A549 (cell line): ENCODE measurements around the gene GRPR. TPM values are rescaled to one million over a fixed set of nuclear protein-coding genes. Genes with fewer than 3 reads are reported as not detected.

Source experiments
- ATAC-seq, 2 experiments: fragments of 200-7000 bp in 1 of 2; fragments of >200 bp in 1 of 2; cut with Nextera tagmentation in 1 of 2; cut with Tn5 transposase in 1 of 2; 3 replicates each; pipeline versions ENCODE4 v1.8.0 to v1.9.1; 2018 to 2020; ENCODE audit warnings: mild to moderate bottlenecking in 1 of 2, moderate library complexity in 1 of 2
- CTCF ChIA-PET: fragments of 300-600 bp; sonication (Branson Sonifier 250); formaldehyde crosslinking; extraction: SDS; loops from one replicate; lab custom pipeline; 2021; ENCODE audit warnings: antibody characterized with exemption, inconsistent platforms; lab: Yijun Ruan, JAX
- POLR2A ChIA-PET: fragments of 350-600 bp; formaldehyde crosslinking; extraction: SDS; loops from one replicate; lab custom pipeline; 2021; ENCODE audit warnings: antibody characterized with exemption, inconsistent platforms; lab: Yijun Ruan, JAX
- DNase-seq, 2 experiments: peaks; one replicate each; pipeline versions ENCODE4 v3.0.0 to v3.0.0-alpha.2; 2011 to 2016; ENCODE audit warnings: low read depth in 1 of 2, low spot score in 1 of 2
- FAIRE-seq: peaks from 2 replicates; lab custom pipeline; 2011; peaks lifted over from hg19 to GRCh38; lab: Jason Lieb, UNC
- H3K27ac ChIP-seq, 2 experiments: fragments of >200 bp; sonication (Bioruptor Twin); formaldehyde crosslinking; 3 replicates each; pipeline ENCODE4 v1.5.1; 2016 to 2017
- H3K4me1 ChIP-seq: fragments of >200 bp; sonication (Bioruptor Twin); formaldehyde crosslinking; 3 replicates; pipeline ENCODE4 v1.6.1; 2016
- H3K4me2 ChIP-seq: fragments of >200 bp; sonication (Bioruptor Twin); formaldehyde crosslinking; 3 replicates; pipeline ENCODE4 v1.6.1; 2016
- H3K4me3 ChIP-seq: fragments of >200 bp; sonication (Bioruptor Twin); formaldehyde crosslinking; 3 replicates; pipeline ENCODE4 v1.5.1; 2016
- H3K9me3 ChIP-seq: fragments of >200 bp; sonication (Bioruptor Twin); formaldehyde crosslinking; 3 replicates; pipeline ENCODE4 v1.6.1; 2016
- CHD4 ChIP-seq: fragments of 200-600 bp; sonication (generic); IDR thresholded peaks from 2 replicates; pipeline ENCODE4 v1.6.1; 2016; ENCODE audit warnings: antibody characterized with exemption, mild to moderate bottlenecking, borderline replicate concordance
- EHMT2 ChIP-seq: fragments of 200-600 bp; sonication (generic); IDR thresholded peaks from 2 replicates; pipeline ENCODE4 v1.6.1; 2016; ENCODE audit warnings: antibody characterized with exemption, low read depth, mild to moderate bottlenecking, moderate library complexity
- ESRRA ChIP-seq: fragments of 150-350 bp; IDR thresholded peaks from 2 replicates; pipeline ENCODE4 v1.6.1; 2014; ENCODE audit warnings: mild to moderate bottlenecking, low read length, borderline replicate concordance
- FOSL2 ChIP-seq, 2 experiments: fragments of 450-650 bp in 1 of 2; fragments of >200 bp in 1 of 2; sonication (Bioruptor Twin) in 1 of 2; formaldehyde crosslinking; IDR thresholded peaks; 2 replicates each; pipeline versions ENCODE4 v1.5.0 to v1.6.1; 2016 to 2020; ENCODE audit warnings: mild to moderate bottlenecking in 1 of 2, moderate library complexity in 1 of 2
- HOXA7 ChIP-seq: fragments of 250-450 bp; sonication (Bioruptor Pico); IDR thresholded peaks from 2 replicates; pipeline ENCODE4 v1.5.0; 2020; ENCODE audit warnings: mild to moderate bottlenecking, moderate library complexity
- HOXB5 ChIP-seq: fragments of 250-450 bp; sonication (Bioruptor Pico); IDR thresholded peaks from 2 replicates; pipeline ENCODE4 v1.5.0; 2020; ENCODE audit warnings: mild to moderate bottlenecking, moderate library complexity
- KDM5A ChIP-seq: fragments of 200-600 bp; sonication (generic); IDR thresholded peaks from 2 replicates; pipeline ENCODE4 v1.6.1; 2016; ENCODE audit warnings: antibody characterized with exemption, mild to moderate bottlenecking
- MAX ChIP-seq: IDR thresholded peaks from 2 replicates; pipeline ENCODE4 v1.6.1; 2012
- MYC ChIP-seq: IDR thresholded peaks from 2 replicates; pipeline ENCODE4 v1.6.1; 2012; ENCODE audit warnings: mild to moderate bottlenecking, inconsistent platforms, low read length, improper control_type of control experiment, borderline replicate concordance
- PBX3 ChIP-seq: IDR thresholded peaks from 2 replicates; pipeline ENCODE4 v1.6.1; 2012
- PHF8 ChIP-seq: fragments of 200-600 bp; sonication (generic); IDR thresholded peaks from 2 replicates; pipeline ENCODE4 v1.6.1; 2016; ENCODE audit warnings: low read depth, mild to moderate bottlenecking, antibody characterized with exemption, moderate library complexity, borderline replicate concordance
- RAD21 ChIP-seq, 2 experiments: fragments of >200 bp in 1 of 2; sonication (Bioruptor Twin) in 1 of 2; formaldehyde crosslinking in 1 of 2; IDR thresholded peaks in 1 of 2; conservative IDR thresholded peaks in 1 of 2; 2 replicates in 1 of 2; 3 replicates in 1 of 2; pipeline ENCODE4 v1.6.1; 2012 to 2018; ENCODE audit warnings: inconsistent platforms in 1 of 2
- RCOR1 ChIP-seq: fragments of 150-350 bp; IDR thresholded peaks from 2 replicates; pipeline ENCODE4 v1.6.1; 2014; ENCODE audit warnings: antibody characterized with exemption, low read length, low read depth
- SMC3 ChIP-seq: fragments of >200 bp; sonication (Bioruptor Twin); formaldehyde crosslinking; IDR thresholded peaks from 3 replicates; pipeline ENCODE4 v1.6.1; 2018; ENCODE audit warnings: inconsistent platforms
- SREBF2 ChIP-seq: fragments of 450-650 bp; IDR thresholded peaks from 2 replicates; pipeline ENCODE4 v1.6.1; 2014; ENCODE audit warnings: mild to moderate bottlenecking, moderate library complexity
- ZNF302 ChIP-seq: fragments of 250-450 bp; sonication (Bioruptor Pico); IDR thresholded peaks from 2 replicates; pipeline ENCODE4 v1.9.0; 2021; ENCODE audit warnings: inconsistent platforms, mild to moderate bottlenecking, moderate library complexity
- WGBS: methylation state at CpG from one replicate; pipeline ENCODE4 v1.1.6; 2017; ENCODE audit errors: missing lambda C conversion rate; 5-methylcytosine and 5-hydroxymethylcytosine counted together
- polyA minus RNA-seq: library from RNA; depleted of rRNA, polyadenylated mRNA; stranded (reverse); fragments of >200 nt; gene quantifications from 2 replicates; pipeline ENCODE4 v1.2.3, GENCODE V29; 2011; rRNA and poly(A)+ RNA removed
- polyA plus RNA-seq, 4 experiments: library from polyadenylated mRNA; depleted of rRNA in 3 of 4; stranded (reverse); fragments of >200 nt; fragmentation: RNase III in 1 of 4; extraction: RNeasy Plus Mini Kit Qiagen cat#74134 plus additional on column Dnase treatment in 1 of 4; gene quantifications; 2 replicates in 3 of 4; 3 replicates in 1 of 4; pipeline ENCODE4 v1.2.3, GENCODE V29; 2011 to 2017
- TF ChIP-seq, protein P1 (sequence below): fragments of >200 bp; sonication (Bioruptor Twin); formaldehyde crosslinking; IDR thresholded peaks from 3 replicates; pipeline ENCODE4 v1.5.1; 2016
- TF ChIP-seq, protein P2 (sequence below): IDR thresholded peaks from 2 replicates; pipeline ENCODE4 v1.6.1; 2012; ENCODE audit warnings: low read depth, borderline replicate concordance
- TF ChIP-seq, protein P3 (sequence below): fragments of 200-600 bp; sonication (generic); IDR thresholded peaks from 2 replicates; pipeline ENCODE4 v1.6.1; 2016; ENCODE audit warnings: antibody characterized with exemption, mild to moderate bottlenecking, moderate library complexity
- TF ChIP-seq, protein P4 (sequence below): fragments of >200 bp; sonication (Bioruptor Twin); formaldehyde crosslinking; IDR thresholded peaks from 2 replicates; pipeline ENCODE4 v1.6.1; 2016

The GRPR gene
- polyA plus RNA-seq (2011; rRNA removed) (0.04 and 0.11 TPM in 2 replicates), polyA plus RNA-seq (2017; fragmentation: RNase III; extraction: RNeasy Plus Mini Kit Qiagen cat#74134 plus additional on column Dnase treatment) (0.06 to 0.08 TPM in 2 of 3 replicates, not detected in the other), polyA minus RNA-seq (0.15 and 0.17 TPM in 2 replicates)
- 0.01 TPM in 2 replicates for polyA plus RNA-seq (2012; cell fraction: cytosol; rRNA removed)
- 0.07 TPM in 1 of 2 replicates, not detected in the other for polyA plus RNA-seq (2012; cell fraction: nucleus; rRNA removed)

- Histone ChIP-seq H3K4me2 (peak within 1 kb of the TSS; percentile 53; the same call in 2 of the 3 replicates), H3K4me3 (no peak within 1 kb of the TSS), H3K27ac (no peak within 1 kb of the TSS), H3K9me3 (no peaks in the 10 kb centered on the region), H3K4me1 (no peaks in the 10 kb centered on the region)
- POLR2A ChIA-PET: no interaction called here
- CTCF ChIA-PET: interaction anchor here (0.6 to 2.5 kb wide), 17 partner anchors 10 to 573 kb away, joined by 3 to 19 read pairs (median 4); no protein-coding TSS in a partner anchor
- TF ChIP-seq SMC3 (peak; percentile 79), PHF8 (no peak), RAD21 (conservative IDR thresholded peaks at IDR 0.05 in 1 of 2, IDR thresholded peaks at IDR 0.05 in 1 of 2) (peak; percentile 72 to 74)
- TF ChIP-seq, protein P1, sequence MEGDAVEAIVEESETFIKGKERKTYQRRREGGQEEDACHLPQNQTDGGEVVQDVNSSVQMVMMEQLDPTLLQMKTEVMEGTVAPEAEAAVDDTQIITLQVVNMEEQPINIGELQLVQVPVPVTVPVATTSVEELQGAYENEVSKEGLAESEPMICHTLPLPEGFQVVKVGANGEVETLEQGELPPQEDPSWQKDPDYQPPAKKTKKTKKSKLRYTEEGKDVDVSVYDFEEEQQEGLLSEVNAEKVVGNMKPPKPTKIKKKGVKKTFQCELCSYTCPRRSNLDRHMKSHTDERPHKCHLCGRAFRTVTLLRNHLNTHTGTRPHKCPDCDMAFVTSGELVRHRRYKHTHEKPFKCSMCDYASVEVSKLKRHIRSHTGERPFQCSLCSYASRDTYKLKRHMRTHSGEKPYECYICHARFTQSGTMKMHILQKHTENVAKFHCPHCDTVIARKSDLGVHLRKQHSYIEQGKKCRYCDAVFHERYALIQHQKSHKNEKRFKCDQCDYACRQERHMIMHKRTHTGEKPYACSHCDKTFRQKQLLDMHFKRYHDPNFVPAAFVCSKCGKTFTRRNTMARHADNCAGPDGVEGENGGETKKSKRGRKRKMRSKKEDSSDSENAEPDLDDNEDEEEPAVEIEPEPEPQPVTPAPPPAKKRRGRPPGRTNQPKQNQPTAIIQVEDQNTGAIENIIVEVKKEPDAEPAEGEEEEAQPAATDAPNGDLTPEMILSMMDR: peak; percentile 63
- peak; percentile 99 to 100 for ATAC-seq
- FAIRE-seq: peak; percentile 92
- WGBS: 1% methylated on average over 6 of the region's 6 CpGs
- peak; percentile 39 to 81 for DNase-seq
These were observed at the start of gene GRPR for GRCh38 chrX:16123222-16123786. TSS of gene GRPR (plus strand) at chrX:16123565. CDS start at chrX:16123954, 389 bp downstream.

DNA sequence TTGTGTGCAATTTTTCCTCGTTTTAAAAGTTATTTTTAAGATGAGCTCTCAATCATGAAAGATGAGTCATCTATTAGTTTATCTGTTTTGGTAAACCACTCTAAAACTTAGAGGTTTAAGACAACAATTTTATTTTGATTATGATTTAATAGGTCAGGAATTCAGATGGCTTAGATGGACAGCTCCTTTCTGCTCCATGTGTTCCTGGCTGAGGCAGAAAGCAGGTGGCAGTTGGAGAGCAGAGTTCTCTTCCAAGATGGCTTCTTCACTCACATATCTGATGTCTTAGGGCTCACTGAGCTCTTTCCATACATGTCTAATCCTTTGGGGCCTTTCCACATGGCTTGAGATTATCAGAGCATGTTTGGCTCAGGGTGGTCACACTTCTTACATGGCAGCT is 48.3 kb upstream of the GRPR start:
- DNase-seq: no peak
- H3K4me1 ChIP-seq: no peaks in the 10 kb centered on the region
- POLR2A ChIA-PET: no interaction called here

GRCh38 chrX:16076834-16077233 is 46.5 kb upstream of the GRPR start:
- Histone ChIP-seq H3K27ac (no peak overlapping the region), H3K4me3 (no peak overlapping the region), H3K4me2 (no peak overlapping the region), H3K4me1 (no peaks in the 10 kb centered on the region), H3K9me3 (no peaks in the 10 kb centered on the region)
- FAIRE-seq: peak; percentile 97
- POLR2A ChIA-PET: no interaction called here
- no peak for ATAC-seq
- CTCF ChIA-PET: no interaction called here
- 37% methylated on average over 2 of the region's 2 CpGs for WGBS
- no peak for DNase-seq
- TF ChIP-seq, protein P2, sequence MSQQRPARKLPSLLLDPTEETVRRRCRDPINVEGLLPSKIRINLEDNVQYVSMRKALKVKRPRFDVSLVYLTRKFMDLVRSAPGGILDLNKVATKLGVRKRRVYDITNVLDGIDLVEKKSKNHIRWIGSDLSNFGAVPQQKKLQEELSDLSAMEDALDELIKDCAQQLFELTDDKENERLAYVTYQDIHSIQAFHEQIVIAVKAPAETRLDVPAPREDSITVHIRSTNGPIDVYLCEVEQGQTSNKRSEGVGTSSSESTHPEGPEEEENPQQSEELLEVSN: no peak
- no peak for TF ChIP-seq SREBF2
- no peak for TF ChIP-seq HOXA7 (CRISPR knock-in tag)
- TF ChIP-seq KDM5A: no peak
- no peak for TF ChIP-seq CHD4
- no peak for TF ChIP-seq ZNF302 (CRISPR knock-in tag)
- TF ChIP-seq, protein P3, sequence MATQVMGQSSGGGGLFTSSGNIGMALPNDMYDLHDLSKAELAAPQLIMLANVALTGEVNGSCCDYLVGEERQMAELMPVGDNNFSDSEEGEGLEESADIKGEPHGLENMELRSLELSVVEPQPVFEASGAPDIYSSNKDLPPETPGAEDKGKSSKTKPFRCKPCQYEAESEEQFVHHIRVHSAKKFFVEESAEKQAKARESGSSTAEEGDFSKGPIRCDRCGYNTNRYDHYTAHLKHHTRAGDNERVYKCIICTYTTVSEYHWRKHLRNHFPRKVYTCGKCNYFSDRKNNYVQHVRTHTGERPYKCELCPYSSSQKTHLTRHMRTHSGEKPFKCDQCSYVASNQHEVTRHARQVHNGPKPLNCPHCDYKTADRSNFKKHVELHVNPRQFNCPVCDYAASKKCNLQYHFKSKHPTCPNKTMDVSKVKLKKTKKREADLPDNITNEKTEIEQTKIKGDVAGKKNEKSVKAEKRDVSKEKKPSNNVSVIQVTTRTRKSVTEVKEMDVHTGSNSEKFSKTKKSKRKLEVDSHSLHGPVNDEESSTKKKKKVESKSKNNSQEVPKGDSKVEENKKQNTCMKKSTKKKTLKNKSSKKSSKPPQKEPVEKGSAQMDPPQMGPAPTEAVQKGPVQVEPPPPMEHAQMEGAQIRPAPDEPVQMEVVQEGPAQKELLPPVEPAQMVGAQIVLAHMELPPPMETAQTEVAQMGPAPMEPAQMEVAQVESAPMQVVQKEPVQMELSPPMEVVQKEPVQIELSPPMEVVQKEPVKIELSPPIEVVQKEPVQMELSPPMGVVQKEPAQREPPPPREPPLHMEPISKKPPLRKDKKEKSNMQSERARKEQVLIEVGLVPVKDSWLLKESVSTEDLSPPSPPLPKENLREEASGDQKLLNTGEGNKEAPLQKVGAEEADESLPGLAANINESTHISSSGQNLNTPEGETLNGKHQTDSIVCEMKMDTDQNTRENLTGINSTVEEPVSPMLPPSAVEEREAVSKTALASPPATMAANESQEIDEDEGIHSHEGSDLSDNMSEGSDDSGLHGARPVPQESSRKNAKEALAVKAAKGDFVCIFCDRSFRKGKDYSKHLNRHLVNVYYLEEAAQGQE: no peak
- no peak for TF ChIP-seq HOXB5 (CRISPR knock-in tag)
- TF ChIP-seq EHMT2: no peak
- no peak for TF ChIP-seq SMC3
- TF ChIP-seq, protein P4, sequence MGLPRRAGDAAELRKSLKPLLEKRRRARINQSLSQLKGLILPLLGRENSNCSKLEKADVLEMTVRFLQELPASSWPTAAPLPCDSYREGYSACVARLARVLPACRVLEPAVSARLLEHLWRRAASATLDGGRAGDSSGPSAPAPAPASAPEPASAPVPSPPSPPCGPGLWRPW: no peak
- no peak for TF ChIP-seq PBX3
- no peak for TF ChIP-seq ESRRA
- no peak for TF ChIP-seq MYC
- no peak for TF ChIP-seq FOSL2 (IDR thresholded peaks at IDR 0.05)
- TF ChIP-seq FOSL2 (CRISPR knock-in tag; IDR thresholded peaks at IDR 0.05): no peak
- no peak for TF ChIP-seq MAX
- TF ChIP-seq, protein P1: no peak

More for the DNA sequence above, 48.3 kb upstream of the GRPR start:
- no peak for ATAC-seq
- Histone ChIP-seq H3K9me3 (no peaks in the 10 kb centered on the region), H3K4me3 (no peak overlapping the region), H3K27ac (no peak overlapping the region), H3K4me2 (no peak overlapping the region)
- FAIRE-seq: no peak
- WGBS: 13% methylated on average over 1 of the region's 1 CpG
- CTCF ChIA-PET: no interaction called here
- TF ChIP-seq CHD4 (no peak), FOSL2 (IDR thresholded peaks at IDR 0.05) (no peak), FOSL2 (CRISPR knock-in tag; IDR thresholded peaks at IDR 0.05) (peak; percentile 22; the same call in 1 of the 2 replicates), RCOR1 (no peak)
